HL-60/S4 treated with phorbol 12-myristate 13-acetate at 8.2 ng/mL for 4 days and 3 days (cell line): ENCODE results near the gene STIM1.
"Not testable (repeated sequence)": the region's sequence is repeated elsewhere in the genome, so short reads cannot be mapped to it uniquely, and the experiment has no call there.

Experiments used
- in situ Hi-C: fragments of 300-500 bp; cut with MboI; formaldehyde crosslinking; loops from 2 replicates; pipeline ENCODE4 v1.15.0; 2022; ENCODE audit warnings: low sequenced_read_pairs

Gene STIM1

GRCh38 chr11:3854977-3855807 lies at the start of gene STIM1:
Gene STIM1, plus strand, starts transcription at chr11:3855664. Its CDS starts 607 bp downstream, at chr11:3856271.
- in situ Hi-C loops: loop anchor here (10.0 kb wide), 1 partner anchor 210 kb away; no protein-coding TSS in a partner anchor

- in situ Hi-C loops: no loop called here
Measured at GRCh38 chr11:3807909-3808860, 47.3 kb upstream of the STIM1 start, which contains the start of gene PGAP2. Gene PGAP2, plus strand, starts transcription at chr11:3808560. Its CDS starts 2,700 bp downstream, at chr11:3811260.

- in situ Hi-C loops: no loop called here
Measured at GRCh38 chr11:3808861-3809623, 46.4 kb upstream of the STIM1 start.

- in situ Hi-C loops: no loop called here
Measured at GRCh38 chr11:3809624-3809928, 45.9 kb upstream of the STIM1 start.

- in situ Hi-C loops: no loop called here
Measured at GRCh38 chr11:3810446-3810845, 45.0 kb upstream of the STIM1 start.

- in situ Hi-C loops: no loop called here
Measured at GRCh38 chr11:3810951-3811350, 44.5 kb upstream of the STIM1 start.

- in situ Hi-C loops: not testable (repeated sequence)
Measured at GRCh38 chr11:3814832-3815231, 40.6 kb upstream of the STIM1 start.

- in situ Hi-C loops: no loop called here
Measured at GRCh38 chr11:3815845-3816244, 39.6 kb upstream of the STIM1 start.

- in situ Hi-C loops: no loop called here
Measured at GRCh38 chr11:3816673-3817072, 38.8 kb upstream of the STIM1 start.

GRCh38 chr11:3817181-3817800 lies 38.2 kb upstream of the STIM1 start:
- in situ Hi-C loops: no loop called here

- in situ Hi-C loops: no loop called here
Measured at GRCh38 chr11:3820971-3821370, 34.5 kb upstream of the STIM1 start.

GRCh38 chr11:3822312-3822711 lies 33.2 kb upstream of the STIM1 start:
- in situ Hi-C loops: no loop called here

GRCh38 chr11:3823303-3823702 lies 32.2 kb upstream of the STIM1 start:
- in situ Hi-C loops: no loop called here

GRCh38 chr11:3823762-3824506 lies 31.5 kb upstream of the STIM1 start:
- in situ Hi-C loops: no loop called here

- in situ Hi-C loops: no loop called here
Measured at GRCh38 chr11:3824714-3825472, 30.6 kb upstream of the STIM1 start.

GRCh38 chr11:3825473-3826154 lies 29.9 kb upstream of the STIM1 start:
- in situ Hi-C loops: no loop called here

GRCh38 chr11:3826721-3827120 lies 28.7 kb upstream of the STIM1 start:
- in situ Hi-C loops: no loop called here

GRCh38 chr11:3827434-3828186 lies 27.9 kb upstream of the STIM1 start:
- in situ Hi-C loops: no loop called here
